ENCODE data around the gene SH3PXD2B.

DNA sequence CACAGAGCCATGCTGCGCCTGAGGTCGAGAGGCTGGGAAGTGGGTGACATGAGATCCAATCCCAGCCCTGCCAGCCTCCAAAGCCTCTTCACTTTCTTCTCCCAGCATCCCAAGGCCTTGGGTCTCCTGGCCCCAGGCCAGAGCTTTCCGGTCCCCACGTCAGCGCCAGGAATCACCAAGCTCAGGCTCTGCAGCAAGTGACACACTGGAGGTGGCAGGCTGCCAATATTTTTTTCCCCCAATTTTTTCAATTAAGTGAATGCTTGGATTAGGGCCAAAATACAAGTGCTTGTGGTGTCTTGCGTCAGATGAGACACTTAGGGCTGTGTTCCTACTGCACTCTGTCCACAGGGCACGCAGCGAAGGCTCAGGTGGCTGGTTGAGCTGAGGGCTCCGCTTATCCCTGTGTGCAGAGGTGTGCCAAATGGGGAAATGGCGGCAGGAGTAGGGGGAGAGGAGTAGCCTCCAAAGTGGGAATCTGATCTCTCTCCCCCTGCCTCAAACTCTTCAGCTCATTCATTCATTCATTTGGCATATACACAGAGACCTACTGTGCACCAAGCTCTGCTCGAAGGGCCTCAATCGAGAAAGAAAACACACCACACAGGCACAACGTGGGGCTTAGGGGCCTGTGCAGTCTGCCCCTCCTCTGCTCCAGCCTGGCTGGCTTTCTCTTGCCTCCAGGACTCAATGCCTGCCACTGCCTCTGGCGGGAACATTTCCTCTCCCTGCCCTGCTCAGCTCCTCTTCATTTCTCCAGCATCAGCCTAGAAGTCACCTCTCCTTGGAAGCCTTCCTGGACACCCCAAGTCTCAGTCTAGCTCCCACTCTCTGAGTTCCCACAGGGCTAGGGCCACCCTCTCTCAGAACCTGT, 16.6 kb downstream of the SH3PXD2B start:
- no peak for TF ChIP-seq POLR2A (IDR thresholded peaks at IDR 0.05; ENCODE audit: low read depth, low read length)
- TF ChIP-seq POLR2AphosphoS5 (IDR thresholded peaks at IDR 0.05; ENCODE audit: low read depth, low read length), result no peak
- no peak for TF ChIP-seq TAF1 (IDR thresholded peaks at IDR 0.05; ENCODE audit: low read depth, low read length)
- TF ChIP-seq POU2F2 (IDR thresholded peaks at IDR 0.05; ENCODE audit: low read depth, low read length), result no peak
- TF ChIP-seq SPI1 (IDR thresholded peaks at IDR 0.05; ENCODE audit: low read depth, low read length), result no peak
- no peak for TF ChIP-seq PAX5 (IDR thresholded peaks at IDR 0.05; ENCODE audit: insufficient read depth, low read length, severe bottlenecking)

All from GM12891 (cell line).